ENCODE results near the gene ELAC2.

Gene ELAC2

GRCh38 chr17:13000561-13000960, 17.3 kb downstream of the ELAC2 start:
- DNase-seq (ENCODE audit: low read depth), result no peak
- TF ChIP-seq, protein P1, sequence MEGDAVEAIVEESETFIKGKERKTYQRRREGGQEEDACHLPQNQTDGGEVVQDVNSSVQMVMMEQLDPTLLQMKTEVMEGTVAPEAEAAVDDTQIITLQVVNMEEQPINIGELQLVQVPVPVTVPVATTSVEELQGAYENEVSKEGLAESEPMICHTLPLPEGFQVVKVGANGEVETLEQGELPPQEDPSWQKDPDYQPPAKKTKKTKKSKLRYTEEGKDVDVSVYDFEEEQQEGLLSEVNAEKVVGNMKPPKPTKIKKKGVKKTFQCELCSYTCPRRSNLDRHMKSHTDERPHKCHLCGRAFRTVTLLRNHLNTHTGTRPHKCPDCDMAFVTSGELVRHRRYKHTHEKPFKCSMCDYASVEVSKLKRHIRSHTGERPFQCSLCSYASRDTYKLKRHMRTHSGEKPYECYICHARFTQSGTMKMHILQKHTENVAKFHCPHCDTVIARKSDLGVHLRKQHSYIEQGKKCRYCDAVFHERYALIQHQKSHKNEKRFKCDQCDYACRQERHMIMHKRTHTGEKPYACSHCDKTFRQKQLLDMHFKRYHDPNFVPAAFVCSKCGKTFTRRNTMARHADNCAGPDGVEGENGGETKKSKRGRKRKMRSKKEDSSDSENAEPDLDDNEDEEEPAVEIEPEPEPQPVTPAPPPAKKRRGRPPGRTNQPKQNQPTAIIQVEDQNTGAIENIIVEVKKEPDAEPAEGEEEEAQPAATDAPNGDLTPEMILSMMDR (IDR thresholded peaks at IDR 0.05; ENCODE audit: insufficient read depth, low read depth, low read length, missing control alignments), result no peak

DNA sequence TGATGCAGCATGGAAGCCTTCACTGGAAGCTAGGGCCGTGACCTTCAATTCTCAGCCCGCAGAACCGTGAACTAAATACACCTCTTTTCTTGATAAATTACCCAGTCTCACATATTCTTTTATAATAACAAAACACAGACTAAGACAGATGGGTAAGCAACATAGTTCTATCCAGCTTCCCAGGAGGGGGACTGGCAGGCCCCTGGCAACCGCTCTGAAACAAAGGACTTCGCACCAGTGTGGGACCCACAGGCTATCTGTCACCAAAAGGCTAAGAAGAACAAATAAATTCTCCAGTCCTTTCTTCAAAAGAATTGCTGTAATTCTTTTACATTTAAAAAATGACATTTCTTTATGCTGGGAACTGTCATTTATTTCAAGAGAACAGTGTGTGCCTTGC, 19.0 kb downstream of the ELAC2 start:
- no peak for DNase-seq (ENCODE audit: low read depth)
- H3K4me3 ChIP-seq (ENCODE audit: low read depth, low read length), result no peak overlapping the region
- TF ChIP-seq, protein P1 (IDR thresholded peaks at IDR 0.05; ENCODE audit: insufficient read depth, low read depth, low read length, missing control alignments), result no peak

More at GRCh38 chr17:13000561-13000960, 17.3 kb downstream of the ELAC2 start:
- no peak overlapping the region for H3K4me3 ChIP-seq (ENCODE audit: low read depth, low read length)

- no peak overlapping the region for H3K4me3 ChIP-seq (ENCODE audit: low read depth, low read length)
- TF ChIP-seq, protein P1 (IDR thresholded peaks at IDR 0.05; ENCODE audit: insufficient read depth, low read depth, low read length, missing control alignments), result no peak
- DNase-seq (ENCODE audit: low read depth), result no peak
Observed at GRCh38 chr17:12998461-12998860, 19.4 kb downstream of the ELAC2 start.

DNA sequence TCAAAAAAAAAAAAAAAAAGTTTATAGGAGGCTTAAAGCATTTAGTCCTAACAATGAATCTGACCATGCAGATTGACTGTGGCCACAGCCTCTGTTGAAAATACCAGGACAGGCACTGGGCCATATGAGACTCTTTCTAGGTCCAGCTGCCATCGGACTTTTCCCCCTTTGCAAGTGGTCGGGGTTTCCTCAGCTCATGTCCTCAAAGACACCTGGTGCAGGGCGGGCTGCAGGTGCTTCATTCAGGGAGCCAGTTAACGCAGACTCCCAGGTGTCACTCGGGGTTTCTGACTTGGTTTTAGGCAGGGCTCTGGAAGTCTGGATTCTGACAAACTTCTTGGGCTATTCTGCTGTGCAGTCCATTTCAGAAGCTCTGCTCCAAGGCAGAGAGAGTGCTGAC, 20.9 kb downstream of the ELAC2 start:
- no peak for DNase-seq (ENCODE audit: low read depth)
- TF ChIP-seq, protein P1 (IDR thresholded peaks at IDR 0.05; ENCODE audit: insufficient read depth, low read depth, low read length, missing control alignments), result no peak
- no peak overlapping the region for H3K4me3 ChIP-seq (ENCODE audit: low read depth, low read length)

GRCh38 chr17:12996357-12996756, 21.5 kb downstream of the ELAC2 start:
- TF ChIP-seq, protein P1 (IDR thresholded peaks at IDR 0.05; ENCODE audit: insufficient read depth, low read depth, low read length, missing control alignments), result no peak
- H3K4me3 ChIP-seq (ENCODE audit: low read depth, low read length), result no peak overlapping the region
- DNase-seq (ENCODE audit: low read depth), result no peak

- no peak overlapping the region for H3K4me3 ChIP-seq (ENCODE audit: low read depth, low read length)
- DNase-seq (ENCODE audit: low read depth), result no peak
- TF ChIP-seq, protein P1 (IDR thresholded peaks at IDR 0.05; ENCODE audit: insufficient read depth, low read depth, low read length, missing control alignments), result no peak
Observed at GRCh38 chr17:12995896-12996295, 21.9 kb downstream of the ELAC2 start.

DNA sequence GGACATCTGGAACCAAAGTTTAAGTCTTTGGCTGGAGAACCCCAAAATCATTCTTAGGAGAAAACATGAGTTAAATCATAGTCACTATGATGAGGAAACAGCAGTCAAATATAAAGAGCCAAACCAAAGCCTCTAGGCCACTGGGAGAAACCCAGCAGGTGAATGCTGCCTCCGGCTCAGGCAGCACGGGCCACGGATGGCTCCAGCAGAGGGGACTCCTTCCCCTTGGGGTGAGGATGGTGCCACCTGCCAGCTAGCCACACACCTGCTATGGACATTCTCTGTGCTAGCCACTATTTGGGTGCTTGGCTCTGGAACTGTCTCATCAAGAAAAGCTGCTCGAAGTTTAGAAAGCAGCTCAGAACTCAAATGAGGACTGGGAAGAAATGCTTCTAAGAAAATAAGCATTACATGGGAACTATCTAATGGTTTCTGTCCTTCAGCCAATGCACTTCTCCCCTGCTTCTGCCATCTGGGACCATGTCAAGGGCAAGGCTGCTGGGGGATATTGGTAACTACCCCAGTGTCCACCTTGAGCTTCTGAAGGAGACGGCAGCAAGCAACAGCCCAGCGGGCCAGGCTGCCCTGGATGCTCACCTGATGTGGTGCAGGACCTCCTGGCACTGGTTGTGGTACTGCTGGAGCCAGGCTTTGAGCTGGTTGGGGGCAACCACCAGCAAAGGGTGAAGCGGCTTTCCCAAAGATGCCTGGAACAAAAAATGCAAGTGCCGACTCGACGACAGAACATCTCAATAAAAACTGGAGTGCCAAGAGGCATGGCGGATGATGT, 22.5 kb downstream of the ELAC2 start:
- H3K4me3 ChIP-seq (ENCODE audit: low read depth, low read length), result no peak overlapping the region
- TF ChIP-seq, protein P1 (IDR thresholded peaks at IDR 0.05; ENCODE audit: insufficient read depth, low read depth, low read length, missing control alignments), result no peak
- DNase-seq (ENCODE audit: low read depth), result no peak

Measured in GM12865 (cell line).